Lower lobe of right lung (tissue), 2 donors: ENCODE data around the gene UBE2N. TPM values are rescaled to one million over a fixed set of nuclear protein-coding genes. Genes with fewer than 3 reads are reported as not detected.
A peak's percentile ranks its signal among the peaks of the same experiment; 100 is the strongest.

Experiments
- ATAC-seq, 2 donors: fragments of 200-7000 bp; cut with Tn5 transposase; one replicate each; pipeline ENCODE4 v1.9.1; 2020 to 2022; ENCODE audit warnings: mild to moderate bottlenecking in 2 of 2, moderate library complexity in 2 of 2
- DNase-seq: peaks from one replicate; pipeline ENCODE4 v3.0.0-alpha.2; 2020
- H3K27ac ChIP-seq: fragments of 200-600 bp; one replicate; pipeline ENCODE4 v1.8.0; 2022
- H3K27me3 ChIP-seq: fragments of 200-600 bp; one replicate; pipeline ENCODE4 v1.8.0; 2022; ENCODE audit warnings: low read depth
- H3K36me3 ChIP-seq: fragments of 200-600 bp; one replicate; pipeline ENCODE4 v1.8.0; 2022; ENCODE audit warnings: mild to moderate bottlenecking
- H3K4me1 ChIP-seq: fragments of 200-600 bp; one replicate; pipeline ENCODE4 v1.8.0; 2022
- H3K4me3 ChIP-seq: fragments of 200-600 bp; one replicate; pipeline ENCODE4 v1.8.0; 2022; ENCODE audit warnings: mild to moderate bottlenecking
- H3K9me3 ChIP-seq: fragments of 200-600 bp; one replicate; pipeline ENCODE4 v1.8.0; 2022
- CTCF ChIP-seq: fragments of 200-600 bp; IDR thresholded peaks from one replicate; pipeline ENCODE4 v1.8.0; 2022; ENCODE audit warnings: antibody characterized with exemption, mild to moderate bottlenecking
- intact Hi-C: fragments of 100-400 bp; cut with DNase I; formaldehyde crosslinking; loops from one replicate; pipeline ENCODE4 v1.11.0; 2022
- total RNA-seq: library from RNA; stranded (reverse); fragmentation: NEBNext Ultra II Directional; extraction: Animal tissue kit (Norgen Biotek cat#: 25700); gene quantifications from one replicate; pipeline ENCODE4 v1.2.1, GENCODE V29; 2021
- donor health status: DM: no; HTN: yes; CAD: no; lungs with severe emphysema.

Gene UBE2N
- total RNA-seq, 1 donor from 2014 or later = 65.7 TPM

GRCh38 chr12:93377252-93378195, 64.2 kb downstream of the UBE2N start, which contains the start of gene NUDT4:
NUDT4 (plus strand) TSS chr12:93377925; CDS start chr12:93378323, 398 bp downstream.
- no peaks in the 10 kb centered on the region for H3K27me3 ChIP-seq
- no peaks in the 10 kb centered on the region for H3K36me3 ChIP-seq
- peak within 1 kb of the TSS; percentile 89 for H3K27ac ChIP-seq
- intact Hi-C loops = no loop called here
- DNase-seq = peak; percentile 98
- no peak for TF ChIP-seq CTCF
- peak within 1 kb of the TSS; percentile 77 for H3K4me3 ChIP-seq
- H3K4me1 ChIP-seq = peaks cover 56% of the 10 kb centered on the region
- ATAC-seq = peak; percentile 95 to 98
- no peaks in the 10 kb centered on the region for H3K9me3 ChIP-seq

GRCh38 chr12:93376436-93377251, 65.1 kb downstream of the UBE2N start:
- intact Hi-C loops = no loop called here
- Histone ChIP-seq H3K4me3 (peak overlapping the region; percentile 77), H3K9me3 (no peaks in the 10 kb centered on the region), H3K36me3 (no peaks in the 10 kb centered on the region), H3K27me3 (no peaks in the 10 kb centered on the region), H3K27ac (peak overlapping the region; percentile 89), H3K4me1 (peaks cover 49% of the 10 kb centered on the region)
- ATAC-seq (peak; percentile 35 to 50), DNase-seq (peak; percentile 65)
- no peak for TF ChIP-seq CTCF

GRCh38 chr12:93375906-93376305, 65.8 kb downstream of the UBE2N start:
- intact Hi-C loops = no loop called here
- peaks cover 42% of the 10 kb centered on the region for H3K4me1 ChIP-seq
- no peak for TF ChIP-seq CTCF
- no peaks in the 10 kb centered on the region for H3K27me3 ChIP-seq
- peak overlapping the region; percentile 89 for H3K27ac ChIP-seq
- no peak for ATAC-seq
- peak overlapping the region; percentile 77 for H3K4me3 ChIP-seq
- no peak for DNase-seq
- H3K9me3 ChIP-seq = no peaks in the 10 kb centered on the region
- H3K36me3 ChIP-seq = no peaks in the 10 kb centered on the region

- DNase-seq (no peak), ATAC-seq (no peak)
Measured at GRCh38 chr12:93373961-93374656, 67.6 kb downstream of the UBE2N start.

More at GRCh38 chr12:93373961-93374656, 67.6 kb downstream of the UBE2N start:
- no peaks in the 10 kb centered on the region for H3K9me3 ChIP-seq
- H3K4me1 ChIP-seq = peaks cover 28% of the 10 kb centered on the region
- no peak overlapping the region for H3K4me3 ChIP-seq
- no peak for TF ChIP-seq CTCF
- intact Hi-C loops = no loop called here
- H3K27me3 ChIP-seq = no peaks in the 10 kb centered on the region
- no peaks in the 10 kb centered on the region for H3K36me3 ChIP-seq
- H3K27ac ChIP-seq = no peak overlapping the region
